GM21360 (cell line): Measurements from ENCODE around the gene RPUSD1.
A peak's percentile ranks its signal among the peaks of the same experiment; 100 is the strongest.

Experiments
- ATAC-seq: cut with Tn5 transposase; IDR thresholded peaks from one replicate; pipeline ENCODE4 v1.9.1; 2021; ENCODE audit warnings: mild to moderate bottlenecking, moderate library complexity; ENCODE audit not compliant: unreplicated experiment

RPUSD1 gene

GRCh38 chr16:799948-800833, 12.0 kb upstream of the RPUSD1 start, which contains the start of gene GNG13:
Gene GNG13, minus strand, starts transcription at chr16:800734. Its CDS starts 1,657 bp downstream, at chr16:799077.
- no peak for ATAC-seq

GRCh38 chr16:799111-799947, 11.1 kb upstream of the RPUSD1 start:
- ATAC-seq, result no peak

GRCh38 chr16:798666-799065, 10.5 kb upstream of the RPUSD1 start:
- no peak for ATAC-seq

GRCh38 chr16:797686-798085, 9.5 kb upstream of the RPUSD1 start:
- no peak for ATAC-seq

- ATAC-seq, result no peak
Observed at GRCh38 chr16:797120-797420, 8.9 kb upstream of the RPUSD1 start.

GRCh38 chr16:796296-797119, 8.3 kb upstream of the RPUSD1 start:
- no peak for ATAC-seq

- no peak for ATAC-seq
Observed at GRCh38 chr16:795580-796229, 7.5 kb upstream of the RPUSD1 start.

GRCh38 chr16:794853-795466, 6.8 kb upstream of the RPUSD1 start:
- no peak for ATAC-seq

GRCh38 chr16:794091-794822, 6.1 kb upstream of the RPUSD1 start:
- ATAC-seq, result no peak

- ATAC-seq, result no peak
Observed at GRCh38 chr16:793414-793813, 5.2 kb upstream of the RPUSD1 start.

GRCh38 chr16:792221-792995, 4.2 kb upstream of the RPUSD1 start:
- no peak for ATAC-seq

GRCh38 chr16:791131-791530, 3.0 kb upstream of the RPUSD1 start:
- ATAC-seq, result no peak

GRCh38 chr16:790086-790485, 1.9 kb upstream of the RPUSD1 start:
- ATAC-seq, result no peak

- ATAC-seq, result no peak
Observed at GRCh38 chr16:789191-789850, 1.1 kb upstream of the RPUSD1 start.

GRCh38 chr16:788399-789126, 382 bp upstream of the RPUSD1 start, which contains the start of gene CHTF18:
Gene CHTF18, plus strand, starts transcription at chr16:788620. Its CDS starts 65 bp downstream, at chr16:788685.
- ATAC-seq, result peak; percentile 58

GRCh38 chr16:787321-787966, 737 bp downstream of the RPUSD1 start:
- no peak for ATAC-seq
